ENCODE data around the gene MAN2A1. TPM values are rescaled to one million over a fixed set of nuclear protein-coding genes. Genes with fewer than 3 reads are reported as not detected.

The MAN2A1 gene
- total and polyA plus RNA-seq, 2 experiments from 2014 or later: 20.8 to 54.6 TPM

DNA sequence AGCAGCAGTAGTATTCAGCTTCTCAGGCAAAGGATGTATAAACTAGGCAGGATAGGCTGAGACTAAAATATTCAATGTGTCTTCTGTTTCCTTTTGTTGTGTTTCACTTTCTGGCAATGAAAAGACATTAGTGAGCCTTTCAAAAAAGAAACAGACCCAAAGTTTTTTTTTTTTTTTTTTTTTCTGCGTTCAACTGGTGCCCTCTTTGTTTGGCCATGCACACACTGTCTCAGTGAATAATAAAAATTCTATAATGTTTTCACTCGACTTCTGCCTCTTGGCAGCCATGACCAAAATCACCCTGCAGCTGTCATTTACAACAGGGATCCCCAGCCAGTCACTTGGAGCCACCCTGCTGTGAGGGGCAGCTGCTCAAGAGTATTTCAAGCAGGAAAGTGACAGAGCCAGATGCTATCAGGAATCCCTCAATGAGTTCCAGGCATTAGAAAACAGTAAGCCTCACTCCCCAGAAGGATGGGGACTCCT, 44.0 kb upstream of the MAN2A1 start:
- in situ Hi-C loops (cut with MboI): no loop called here
- Histone ChIP-seq H3K36me3 (ENCODE audit: low read depth) (no peaks in the 10 kb centered on the region), H3F3A (ENCODE audit: insufficient read depth) (no peaks in the 10 kb centered on the region), H3K27me3 (replicated peaks; ENCODE audit: insufficient read depth) (no peaks in the 10 kb centered on the region), H3K27ac (no peak overlapping the region), H3K4me1 (ENCODE audit: insufficient read depth) (no peaks in the 10 kb centered on the region), H3K4me2 (ENCODE audit: unreplicated experiment) (no peak overlapping the region), H3K79me2 (ENCODE audit: insufficient read depth) (no peaks in the 10 kb centered on the region), H2AFZ (no peak overlapping the region), H3K4me3 (no peak overlapping the region), H3K9me2 (ENCODE audit: insufficient read depth) (no peaks in the 10 kb centered on the region), H4K20me1 (ENCODE audit: insufficient read depth) (no peaks in the 10 kb centered on the region), H3K9ac (no peak overlapping the region), H3K9me3 (ENCODE audit: low read depth) (no peaks in the 10 kb centered on the region)
- WGBS, 2 experiments (ENCODE audit: low coverage in 1 of 2, low lambda C conversion rate in 2 of 2, missing lambda C conversion rate in 2 of 2): 5 to 6% methylated on average over 2 of the region's 2 CpGs
- no peak for TF ChIP-seq EZH2 (IDR thresholded peaks at IDR 0.05; ENCODE audit: insufficient read depth, poor library complexity, severe bottlenecking)
- no peak for TF ChIP-seq EZH2phosphoT487 (IDR thresholded peaks at IDR 0.05; ENCODE audit: insufficient read depth, low read depth)
- DNase-seq: no peak

DNA sequence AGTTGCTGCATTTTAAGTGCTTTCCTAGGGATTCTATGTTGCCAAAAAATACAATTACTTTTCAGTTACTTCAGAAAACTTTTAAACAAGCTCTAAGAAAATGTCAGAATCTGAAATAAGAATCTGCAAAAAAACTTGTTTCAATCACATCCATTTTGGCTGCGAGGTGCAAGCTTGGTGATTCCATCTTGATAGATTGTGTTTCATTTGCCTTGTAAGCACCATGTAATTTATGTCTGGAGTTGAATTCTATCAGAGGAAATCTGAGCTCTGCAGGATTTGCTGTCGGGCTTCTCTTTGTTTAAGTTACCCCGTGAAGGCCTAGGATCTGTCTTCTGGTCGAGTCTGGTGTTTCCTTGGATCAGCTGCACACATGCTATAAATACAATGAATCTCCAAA, 40.4 kb upstream of the MAN2A1 start:
- Histone ChIP-seq H3K36me3 (ENCODE audit: low read depth) (no peaks in the 10 kb centered on the region), H3K9me3 (ENCODE audit: low read depth) (no peaks in the 10 kb centered on the region), H3K9me2 (ENCODE audit: insufficient read depth) (no peaks in the 10 kb centered on the region), H3K4me2 (ENCODE audit: unreplicated experiment) (no peak overlapping the region), H3K4me3 (no peak overlapping the region), H3K27me3 (replicated peaks; ENCODE audit: insufficient read depth) (no peaks in the 10 kb centered on the region), H4K20me1 (ENCODE audit: insufficient read depth) (no peaks in the 10 kb centered on the region), H3K27ac (no peak overlapping the region), H2AFZ (no peak overlapping the region), H3K9ac (no peak overlapping the region), H3K4me1 (ENCODE audit: insufficient read depth) (peaks cover 3% of the 10 kb centered on the region; the same call in 1 of the 2 replicates), H3K79me2 (ENCODE audit: insufficient read depth) (no peaks in the 10 kb centered on the region), H3F3A (ENCODE audit: insufficient read depth) (no peaks in the 10 kb centered on the region)
- DNase-seq: no peak
- TF ChIP-seq EZH2 (IDR thresholded peaks at IDR 0.05; ENCODE audit: insufficient read depth, poor library complexity, severe bottlenecking) (no peak), EZH2phosphoT487 (IDR thresholded peaks at IDR 0.05; ENCODE audit: insufficient read depth, low read depth) (no peak)
- 44 to 50% methylated on average over 4 of the region's 4 CpGs for WGBS, 2 experiments (ENCODE audit: low coverage in 1 of 2, low lambda C conversion rate in 2 of 2, missing lambda C conversion rate in 2 of 2)
- in situ Hi-C loops (cut with MboI): no loop called here

DNA sequence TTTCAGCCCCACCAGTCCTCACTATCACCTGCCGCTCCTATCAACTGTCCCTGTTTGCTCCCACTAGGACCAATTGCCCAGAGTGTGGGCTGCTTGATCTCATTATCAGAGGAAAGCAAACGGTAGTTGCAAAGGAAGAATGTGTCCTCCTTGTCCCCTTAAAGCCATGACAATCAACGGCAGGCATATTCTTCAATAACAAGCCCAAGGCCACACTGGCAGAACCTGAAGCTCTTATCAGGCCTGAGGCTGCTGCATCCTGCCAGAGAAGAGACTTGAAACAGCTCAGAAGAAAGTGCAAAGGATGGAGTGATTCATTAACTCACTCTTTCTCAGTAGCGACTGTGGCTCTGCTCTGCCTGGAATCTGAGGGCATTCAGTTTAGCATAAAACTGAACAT, 39.2 kb upstream of the MAN2A1 start:
- in situ Hi-C loops (cut with MboI): no loop called here

DNA sequence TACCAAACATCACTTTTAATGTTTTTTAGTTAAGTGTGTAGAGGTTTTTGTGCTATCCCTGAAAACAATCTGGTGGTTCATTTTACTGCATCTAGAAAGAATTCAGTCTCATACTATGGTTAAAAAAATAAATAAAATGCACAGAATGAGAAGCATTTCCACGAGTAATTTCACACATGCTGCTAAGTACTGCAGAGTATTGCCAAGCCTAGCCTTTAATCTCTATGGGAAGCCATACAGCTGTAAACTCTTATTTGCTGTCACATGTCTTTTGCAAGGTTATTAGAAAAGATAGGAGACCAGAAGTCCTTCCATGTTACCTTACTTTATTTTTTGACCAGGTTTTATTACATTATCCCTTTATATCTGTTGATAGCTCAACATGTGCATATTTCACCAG, 37.6 kb upstream of the MAN2A1 start:
- Histone ChIP-seq H3K9me2 (ENCODE audit: insufficient read depth) (no peaks in the 10 kb centered on the region), H3F3A (ENCODE audit: insufficient read depth) (peaks cover 13% of the 10 kb centered on the region), H2AFZ (no peak overlapping the region), H4K20me1 (ENCODE audit: insufficient read depth) (no peaks in the 10 kb centered on the region), H3K4me3 (no peak overlapping the region), H3K4me2 (ENCODE audit: unreplicated experiment) (no peak overlapping the region), H3K36me3 (ENCODE audit: low read depth) (no peaks in the 10 kb centered on the region), H3K9me3 (ENCODE audit: low read depth) (no peaks in the 10 kb centered on the region), H3K4me1 (ENCODE audit: insufficient read depth) (peaks cover 15% of the 10 kb centered on the region), H3K79me2 (ENCODE audit: insufficient read depth) (no peaks in the 10 kb centered on the region), H3K27ac (no peak overlapping the region), H3K9ac (no peak overlapping the region), H3K27me3 (replicated peaks; ENCODE audit: insufficient read depth) (no peaks in the 10 kb centered on the region)
- DNase-seq: no peak
- 68 to 76% methylated on average over 1 of the region's 1 CpG for WGBS, 2 experiments (ENCODE audit: low coverage in 1 of 2, low lambda C conversion rate in 2 of 2, missing lambda C conversion rate in 2 of 2)
- no peak for TF ChIP-seq EZH2 (IDR thresholded peaks at IDR 0.05; ENCODE audit: insufficient read depth, poor library complexity, severe bottlenecking)
- TF ChIP-seq EZH2phosphoT487 (IDR thresholded peaks at IDR 0.05; ENCODE audit: insufficient read depth, low read depth): no peak
- in situ Hi-C loops (cut with MboI): no loop called here

More for the DNA sequence above, 39.2 kb upstream of the MAN2A1 start:
- Histone ChIP-seq H3K9me3 (ENCODE audit: low read depth) (no peaks in the 10 kb centered on the region), H3K4me3 (no peak overlapping the region), H4K20me1 (ENCODE audit: insufficient read depth) (no peaks in the 10 kb centered on the region), H3K9me2 (ENCODE audit: insufficient read depth) (no peaks in the 10 kb centered on the region), H3K4me2 (ENCODE audit: unreplicated experiment) (no peak overlapping the region), H3K27me3 (replicated peaks; ENCODE audit: insufficient read depth) (no peaks in the 10 kb centered on the region), H3K36me3 (ENCODE audit: low read depth) (no peaks in the 10 kb centered on the region), H3K27ac (no peak overlapping the region), H2AFZ (no peak overlapping the region), H3F3A (ENCODE audit: insufficient read depth) (peaks cover under 1% of the 10 kb centered on the region; the same call in 1 of the 2 replicates), H3K79me2 (ENCODE audit: insufficient read depth) (no peaks in the 10 kb centered on the region), H3K4me1 (ENCODE audit: insufficient read depth) (peaks cover 9% of the 10 kb centered on the region; the same call in 1 of the 2 replicates), H3K9ac (no peak overlapping the region)
- TF ChIP-seq EZH2phosphoT487 (IDR thresholded peaks at IDR 0.05; ENCODE audit: insufficient read depth, low read depth) (no peak), EZH2 (IDR thresholded peaks at IDR 0.05; ENCODE audit: insufficient read depth, poor library complexity, severe bottlenecking) (no peak)
- no peak for DNase-seq
- 63 to 68% methylated on average over 4 of the region's 4 CpGs for WGBS, 2 experiments (ENCODE audit: low coverage in 1 of 2, low lambda C conversion rate in 2 of 2, missing lambda C conversion rate in 2 of 2)

DNA sequence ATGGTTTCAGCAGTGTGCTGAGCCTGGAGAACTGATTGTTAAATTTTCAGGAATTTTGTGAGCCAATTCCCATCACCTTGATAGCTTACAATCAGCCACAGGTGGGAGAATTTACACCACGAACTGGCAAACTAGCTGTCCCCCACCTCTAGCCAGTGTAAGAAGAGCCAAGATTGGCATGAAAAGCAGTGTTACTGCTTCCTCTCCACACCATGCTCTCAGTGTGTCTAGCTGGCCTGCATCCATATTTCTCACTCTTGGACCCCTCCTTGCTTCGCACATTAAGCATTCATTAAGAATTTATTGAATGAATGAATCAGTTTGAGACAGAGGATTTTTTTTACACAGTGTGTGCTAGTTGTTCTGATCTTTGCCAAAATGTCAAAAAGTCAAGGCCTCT, 36.7 kb upstream of the MAN2A1 start:
- 94% methylated on average over 2 of the region's 2 CpGs for WGBS, 2 experiments (ENCODE audit: low coverage in 1 of 2, low lambda C conversion rate in 2 of 2, missing lambda C conversion rate in 2 of 2)
- no peaks in the 10 kb centered on the region for H3K9me3 ChIP-seq (ENCODE audit: low read depth)
- H3K27ac ChIP-seq: no peak overlapping the region
- DNase-seq: no peak
- H3K4me1 ChIP-seq (ENCODE audit: insufficient read depth): peaks cover 21% of the 10 kb centered on the region
- TF ChIP-seq EZH2phosphoT487 (IDR thresholded peaks at IDR 0.05; ENCODE audit: insufficient read depth, low read depth): no peak
- TF ChIP-seq EZH2 (IDR thresholded peaks at IDR 0.05; ENCODE audit: insufficient read depth, poor library complexity, severe bottlenecking): no peak
- no peaks in the 10 kb centered on the region for H3K79me2 ChIP-seq (ENCODE audit: insufficient read depth)
- no peak overlapping the region for H3K4me3 ChIP-seq
- H3K36me3 ChIP-seq (ENCODE audit: low read depth): no peaks in the 10 kb centered on the region
- no peak overlapping the region for H2AFZ ChIP-seq
- no peaks in the 10 kb centered on the region for H3K27me3 ChIP-seq (replicated peaks; ENCODE audit: insufficient read depth)
- H3K9ac ChIP-seq: no peak overlapping the region
- no peaks in the 10 kb centered on the region for H3K9me2 ChIP-seq (ENCODE audit: insufficient read depth)
- H4K20me1 ChIP-seq (ENCODE audit: insufficient read depth): no peaks in the 10 kb centered on the region
- peaks cover 18% of the 10 kb centered on the region for H3F3A ChIP-seq (ENCODE audit: insufficient read depth)
- in situ Hi-C loops (cut with MboI): no loop called here
- H3K4me2 ChIP-seq (ENCODE audit: unreplicated experiment): no peak overlapping the region
